Measurements from ENCODE around the gene SLC39A11.

Gene SLC39A11

GRCh38 chr17:73022694-73023093, 69.8 kb downstream of the SLC39A11 start:
- Histone ChIP-seq H3K4me1 (ENCODE audit: low read length) (no peaks in the 10 kb centered on the region), H3K27ac (ENCODE audit: low read length) (no peak overlapping the region), H3K9ac (ENCODE audit: low read length) (no peak overlapping the region), H2AFZ (ENCODE audit: low read depth, low read length) (no peak overlapping the region), H3K79me2 (ENCODE audit: low read length) (no peaks in the 10 kb centered on the region), H3K4me3 (ENCODE audit: low read length) (no peak overlapping the region), H3K4me2 (ENCODE audit: low read length) (no peak overlapping the region), H3K36me3 (replicated peaks; ENCODE audit: low read depth, low read length) (peaks cover 12% of the 10 kb centered on the region), H3K9me3 (ENCODE audit: insufficient read depth, low read length) (peaks cover 14% of the 10 kb centered on the region; the same call in 1 of the 2 replicates), H4K20me1 (ENCODE audit: insufficient read depth, low read length) (no peaks in the 10 kb centered on the region), H3K27me3 (ENCODE audit: low read depth, low read length) (no peaks in the 10 kb centered on the region)
- TF ChIP-seq EZH2phosphoT487 (IDR thresholded peaks at IDR 0.05; ENCODE audit: low read depth) (no peak), CTCF (IDR thresholded peaks at IDR 0.05; ENCODE audit: low read depth, low read length) (no peak)

- TF ChIP-seq EZH2phosphoT487 (IDR thresholded peaks at IDR 0.05; ENCODE audit: low read depth) (no peak), CTCF (IDR thresholded peaks at IDR 0.05; ENCODE audit: low read depth, low read length) (no peak)
- H3K27ac ChIP-seq (ENCODE audit: low read length): no peak overlapping the region
- no peak overlapping the region for H3K4me2 ChIP-seq (ENCODE audit: low read length)
- H3K9ac ChIP-seq (ENCODE audit: low read length): no peak overlapping the region
- H3K27me3 ChIP-seq (ENCODE audit: low read depth, low read length): no peaks in the 10 kb centered on the region
- H3K79me2 ChIP-seq (ENCODE audit: low read length): no peaks in the 10 kb centered on the region
- H2AFZ ChIP-seq (ENCODE audit: low read depth, low read length): no peak overlapping the region
- H3K36me3 ChIP-seq (replicated peaks; ENCODE audit: low read depth, low read length): peaks cover 13% of the 10 kb centered on the region
- H3K4me3 ChIP-seq (ENCODE audit: low read length): no peak overlapping the region
- peaks cover 6% of the 10 kb centered on the region for H3K4me1 ChIP-seq (ENCODE audit: low read length)
- no peaks in the 10 kb centered on the region for H4K20me1 ChIP-seq (ENCODE audit: insufficient read depth, low read length)
- H3K9me3 ChIP-seq (ENCODE audit: insufficient read depth, low read length): peaks cover 14% of the 10 kb centered on the region; the same call in 1 of the 2 replicates
These were observed 70.7 kb downstream of the SLC39A11 start for GRCh38 chr17:73021771-73022170.

GRCh38 chr17:73020110-73020509, 72.4 kb downstream of the SLC39A11 start:
- H3K36me3 ChIP-seq (replicated peaks; ENCODE audit: low read depth, low read length): peaks cover 13% of the 10 kb centered on the region
- no peaks in the 10 kb centered on the region for H3K79me2 ChIP-seq (ENCODE audit: low read length)
- no peak overlapping the region for H3K4me3 ChIP-seq (ENCODE audit: low read length)
- no peak overlapping the region for H3K4me2 ChIP-seq (ENCODE audit: low read length)
- peaks cover 14% of the 10 kb centered on the region for H3K4me1 ChIP-seq (ENCODE audit: low read length)
- no peak overlapping the region for H2AFZ ChIP-seq (ENCODE audit: low read depth, low read length)
- no peak overlapping the region for H3K27ac ChIP-seq (ENCODE audit: low read length)
- no peak for TF ChIP-seq CTCF (IDR thresholded peaks at IDR 0.05; ENCODE audit: low read depth, low read length)
- no peak for TF ChIP-seq EZH2phosphoT487 (IDR thresholded peaks at IDR 0.05; ENCODE audit: low read depth)
- H3K9ac ChIP-seq (ENCODE audit: low read length): no peak overlapping the region
- no peaks in the 10 kb centered on the region for H3K27me3 ChIP-seq (ENCODE audit: low read depth, low read length)
- H4K20me1 ChIP-seq (ENCODE audit: insufficient read depth, low read length): no peaks in the 10 kb centered on the region
- peaks cover 14% of the 10 kb centered on the region; the same call in 1 of the 2 replicates for H3K9me3 ChIP-seq (ENCODE audit: insufficient read depth, low read length)

GRCh38 chr17:73018599-73018998, 73.9 kb downstream of the SLC39A11 start:
- no peak overlapping the region for H2AFZ ChIP-seq (ENCODE audit: low read depth, low read length)
- TF ChIP-seq EZH2phosphoT487 (IDR thresholded peaks at IDR 0.05; ENCODE audit: low read depth) (no peak), CTCF (IDR thresholded peaks at IDR 0.05; ENCODE audit: low read depth, low read length) (no peak)
- H3K79me2 ChIP-seq (ENCODE audit: low read length): no peaks in the 10 kb centered on the region
- no peaks in the 10 kb centered on the region for H3K27me3 ChIP-seq (ENCODE audit: low read depth, low read length)
- peaks cover 13% of the 10 kb centered on the region for H3K36me3 ChIP-seq (replicated peaks; ENCODE audit: low read depth, low read length)
- no peak overlapping the region for H3K27ac ChIP-seq (ENCODE audit: low read length)
- H3K4me2 ChIP-seq (ENCODE audit: low read length): no peak overlapping the region
- no peak overlapping the region for H3K9ac ChIP-seq (ENCODE audit: low read length)
- peaks cover 14% of the 10 kb centered on the region; the same call in 1 of the 2 replicates for H3K9me3 ChIP-seq (ENCODE audit: insufficient read depth, low read length)
- H3K4me3 ChIP-seq (ENCODE audit: low read length): no peak overlapping the region
- H4K20me1 ChIP-seq (ENCODE audit: insufficient read depth, low read length): no peaks in the 10 kb centered on the region
- H3K4me1 ChIP-seq (ENCODE audit: low read length): peaks cover 22% of the 10 kb centered on the region

Measured in OCI-LY3 (cell line).